ENCODE data around the gene COL5A1.
"Not testable (repeated sequence)": the region's sequence is repeated elsewhere in the genome, so short reads cannot be mapped to it uniquely, and the experiment has no call there.

COL5A1 gene

DNA sequence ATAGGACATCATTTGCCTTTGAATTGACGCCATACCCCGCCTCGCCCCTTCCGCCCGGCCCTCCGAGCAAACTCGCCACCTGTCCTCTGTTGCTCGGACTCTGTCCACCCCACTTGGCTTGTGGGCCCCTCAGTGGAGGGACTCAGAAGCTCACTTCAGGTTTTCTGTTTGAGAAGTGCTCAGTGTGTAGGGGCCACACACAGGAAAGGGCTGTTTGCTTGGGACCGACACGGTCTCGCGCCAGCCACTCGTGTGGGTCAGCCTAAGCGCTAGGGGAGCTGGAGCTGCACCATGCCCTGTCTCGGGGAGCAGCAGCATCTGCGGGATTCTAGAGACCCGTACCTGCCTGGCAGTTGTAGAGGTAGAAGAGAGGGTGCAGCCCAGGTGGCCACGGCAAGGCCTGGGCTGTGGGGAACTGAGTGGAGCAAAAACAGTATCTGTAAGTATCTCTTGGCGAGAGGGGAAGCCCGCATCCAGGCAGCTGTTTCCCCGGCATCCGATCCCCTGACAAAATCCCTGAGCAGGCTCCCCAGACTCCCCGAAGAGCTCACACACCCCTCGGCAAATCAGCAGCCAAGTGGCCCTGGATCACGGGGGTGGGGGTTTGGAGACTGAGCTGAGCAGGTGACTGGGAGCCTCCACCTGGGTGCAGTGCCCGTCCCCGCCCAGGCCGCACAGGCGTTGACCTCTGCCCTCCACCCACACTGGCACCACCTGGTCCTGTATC lies 52.2 kb downstream of the COL5A1 start:
- DNase-seq: no peak

GRCh38 chr9:134694368-134694665 lies 52.7 kb downstream of the COL5A1 start:
- no peak for DNase-seq

- DNase-seq: no peak
These were observed 53.1 kb downstream of the COL5A1 start for GRCh38 chr9:134694714-134695113.

DNA sequence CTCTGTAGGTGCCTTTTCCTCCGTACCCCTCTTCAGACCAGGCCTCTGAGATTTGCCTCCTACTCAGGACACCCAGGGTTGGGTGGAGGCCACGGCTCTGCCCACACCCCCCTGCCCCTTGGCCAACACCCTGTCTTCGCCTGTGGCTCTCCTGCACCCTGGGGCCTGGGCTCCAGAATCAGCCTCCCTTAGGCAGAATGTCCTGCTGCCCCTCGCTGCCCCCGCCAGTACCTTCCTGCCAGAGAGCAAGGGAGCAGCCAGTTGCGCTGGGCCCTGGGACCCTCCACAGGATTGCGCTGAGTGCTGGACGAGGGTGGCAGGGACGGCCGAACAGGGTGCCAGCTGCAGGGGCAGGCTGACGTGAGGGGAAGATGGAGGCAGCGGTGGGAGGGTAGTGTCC lies 53.5 kb downstream of the COL5A1 start:
- DNase-seq: no peak

DNA sequence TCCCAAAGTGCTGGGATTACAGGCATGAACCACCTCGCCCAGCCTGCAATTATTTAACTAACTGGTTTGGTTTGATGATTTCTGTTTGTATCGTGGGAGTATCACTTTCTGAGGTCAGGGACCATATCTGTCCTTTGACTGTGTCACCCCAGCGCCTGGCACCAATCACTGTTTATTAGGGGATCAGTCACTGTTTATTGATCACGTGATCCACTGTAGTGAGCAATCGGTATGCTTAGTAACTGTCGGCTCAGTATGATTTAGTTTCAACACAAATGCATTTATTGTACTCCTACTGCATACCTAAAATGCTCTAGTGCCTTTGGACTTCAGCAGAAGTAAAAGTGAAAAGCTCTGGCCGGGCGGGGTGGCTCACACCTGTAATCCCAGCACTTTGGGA lies 54.8 kb downstream of the COL5A1 start:
- DNase-seq: no peak

- no peak for DNase-seq
These were observed 56.5 kb downstream of the COL5A1 start for GRCh38 chr9:134698111-134698510.

DNA sequence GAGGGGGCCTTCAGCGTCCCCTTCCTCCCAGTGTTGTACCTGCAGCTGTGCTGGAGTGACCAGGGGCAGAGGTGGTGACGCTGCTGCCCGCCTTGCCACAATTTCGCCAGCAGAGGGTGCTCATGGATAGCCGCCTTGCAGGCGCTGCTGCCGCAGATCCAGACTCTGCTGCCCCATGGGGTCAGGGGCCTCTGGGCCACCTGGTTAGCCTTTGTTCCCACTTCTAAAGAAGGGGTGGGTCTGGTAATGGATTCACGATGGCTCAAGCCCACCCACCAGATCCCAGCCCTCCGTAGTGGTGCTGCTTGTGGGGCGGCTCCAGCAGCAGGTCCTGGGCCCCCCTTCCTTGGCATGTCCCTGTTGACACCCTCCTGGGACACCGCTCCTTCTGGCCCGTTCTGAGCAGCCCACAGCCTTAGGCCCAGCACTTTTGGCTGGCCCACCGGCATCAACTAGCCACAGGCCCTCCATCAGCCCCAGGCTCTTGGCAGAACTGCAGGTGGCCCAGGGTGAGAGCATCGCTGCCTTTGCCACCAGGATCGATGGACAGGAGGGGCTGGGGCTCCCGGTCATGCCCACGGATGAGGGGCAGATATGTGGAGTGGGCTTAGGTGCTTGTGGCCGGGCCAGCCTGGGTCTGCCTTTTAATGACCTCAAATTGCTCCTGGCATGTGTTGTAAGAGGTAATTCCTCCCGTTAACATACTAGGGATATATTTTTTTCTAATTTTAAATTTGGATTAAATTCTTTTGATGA lies 57.2 kb downstream of the COL5A1 start:
- DNase-seq: peak in 1 of 2 experiments; percentile 61

GRCh38 chr9:134699343-134699740 lies 57.7 kb downstream of the COL5A1 start:
- DNase-seq: no peak

DNA sequence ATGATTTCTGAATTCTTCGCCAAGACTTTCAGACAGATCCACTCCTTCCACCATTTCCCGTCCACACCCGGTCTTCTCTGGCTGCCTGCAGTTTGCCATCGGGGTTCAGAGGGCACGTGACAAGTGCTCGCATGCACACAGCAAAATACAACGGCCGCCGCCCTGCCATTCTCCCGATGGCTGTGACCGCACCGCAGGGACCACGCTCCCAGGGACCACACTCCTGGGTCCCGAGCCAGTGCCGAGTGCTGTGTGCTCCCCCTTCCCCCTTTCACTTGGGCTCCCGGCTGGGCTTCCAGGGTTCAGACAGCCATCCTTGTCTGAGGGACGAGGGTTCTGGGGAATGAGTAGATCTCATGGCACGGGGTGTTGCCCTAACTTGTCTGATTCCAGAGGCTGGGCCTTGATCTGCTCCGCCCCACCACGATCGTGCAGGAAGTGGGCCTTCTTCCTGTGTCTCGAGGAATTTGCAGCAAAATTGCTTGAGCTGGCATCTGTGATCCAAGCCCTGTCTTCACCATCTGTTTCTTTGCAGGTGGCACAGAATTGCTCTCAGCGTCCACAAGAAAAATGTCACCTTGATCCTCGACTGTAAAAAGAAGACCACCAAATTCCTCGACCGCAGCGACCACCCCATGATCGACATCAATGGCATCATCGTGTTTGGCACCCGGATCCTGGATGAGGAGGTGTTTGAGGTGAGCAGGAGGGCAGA lies 59.2 kb downstream of the COL5A1 start:
- DNase-seq: no peak

- no peak for DNase-seq
These were observed 60.1 kb downstream of the COL5A1 start for GRCh38 chr9:134701581-134702259.

DNA sequence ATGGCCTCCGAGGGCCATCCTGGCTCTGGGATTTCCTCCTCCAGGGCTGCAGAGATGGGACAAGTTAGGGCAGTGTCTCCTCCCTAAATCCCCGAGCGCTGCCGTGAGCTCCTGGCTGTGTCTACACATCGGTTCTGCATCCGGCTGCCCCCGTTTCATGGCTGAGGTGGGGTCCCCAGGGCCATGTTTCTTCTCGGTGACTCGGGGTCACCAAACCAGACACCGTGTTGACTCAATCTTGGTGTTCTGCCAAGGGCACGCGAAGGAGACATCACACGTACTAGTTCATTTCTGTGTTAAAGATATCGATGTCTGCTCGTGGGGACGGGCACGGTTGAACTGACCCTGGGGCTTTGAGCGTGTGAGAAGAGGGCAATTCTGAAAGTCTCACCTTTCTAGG lies 60.7 kb downstream of the COL5A1 start:
- no peak for DNase-seq

DNA sequence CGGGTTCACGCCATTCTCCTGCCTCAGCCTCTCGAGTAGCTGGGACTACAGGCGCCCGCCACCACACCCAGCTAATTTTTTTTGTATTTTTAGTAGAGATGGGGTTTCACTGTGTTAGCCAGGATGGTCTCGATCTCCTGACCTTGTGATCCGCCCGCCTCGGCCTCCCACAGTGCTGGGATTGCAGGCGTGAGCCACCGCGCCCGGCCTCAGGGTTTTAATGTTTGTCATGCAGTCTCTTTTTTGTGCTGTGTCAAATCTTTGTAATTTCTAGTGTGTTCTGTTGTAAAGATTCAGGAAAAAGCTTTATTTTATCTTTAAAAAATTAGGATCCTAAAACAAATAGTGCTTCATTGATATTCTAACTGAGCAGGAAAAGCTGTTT lies 62.1 kb downstream of the COL5A1 start:
- DNase-seq: not testable (repeated sequence)

DNA sequence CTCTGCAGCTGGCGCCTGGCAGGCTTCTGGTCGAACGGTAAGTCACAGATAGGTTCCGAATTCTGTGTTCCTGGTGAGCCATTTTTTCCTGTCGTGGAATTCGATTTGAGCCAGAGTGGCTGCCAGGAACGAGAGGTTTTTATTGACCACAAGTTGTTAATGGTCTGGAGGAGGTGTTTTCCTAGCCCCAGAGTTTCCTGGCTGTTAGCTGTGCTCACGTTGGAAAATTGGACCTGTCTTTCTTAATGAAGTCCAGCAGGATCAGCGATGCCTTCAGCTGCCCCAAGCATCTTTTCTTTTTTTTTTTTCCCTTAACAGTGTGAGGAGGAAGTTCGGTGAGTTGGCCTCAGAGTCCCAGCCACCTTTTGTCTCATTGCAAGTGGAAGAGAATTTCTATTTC lies 62.9 kb downstream of the COL5A1 start:
- no peak for DNase-seq

GRCh38 chr9:134705786-134706185 lies 64.2 kb downstream of the COL5A1 start:
- DNase-seq: no peak

GRCh38 chr9:134706522-134706921 lies 64.9 kb downstream of the COL5A1 start:
- DNase-seq: no peak

DNA sequence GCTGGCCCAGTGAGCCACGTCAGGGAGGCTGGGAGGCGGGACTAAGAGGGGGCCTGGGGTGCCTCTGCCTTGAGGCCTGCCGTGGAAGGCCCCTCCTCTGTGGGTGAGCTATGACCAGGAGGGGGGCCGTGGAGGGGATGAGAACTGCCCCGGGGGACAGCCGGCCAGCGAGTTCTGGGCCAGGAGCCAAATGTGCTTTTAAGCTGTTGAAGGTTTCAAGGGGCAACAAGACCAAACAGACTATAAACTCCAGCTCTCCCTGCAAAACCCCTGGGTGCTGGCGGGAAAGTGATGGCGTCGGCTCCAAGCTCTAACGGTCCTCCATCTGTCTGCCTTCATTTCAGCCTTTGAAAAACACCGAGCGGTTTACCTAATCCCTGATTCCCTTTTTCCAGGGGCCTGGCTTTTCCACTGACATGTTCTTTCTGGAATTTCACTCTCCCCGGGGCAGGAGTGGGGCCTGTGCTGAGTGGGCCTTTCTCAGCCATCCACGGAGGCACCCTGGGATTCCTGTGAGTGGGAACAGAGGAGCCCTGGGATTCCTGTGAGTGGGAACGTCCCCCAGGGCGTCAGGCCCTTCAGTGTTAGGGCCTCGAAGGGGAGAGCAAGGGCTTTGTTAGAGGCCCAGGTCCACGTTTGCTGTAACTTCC lies 65.6 kb downstream of the COL5A1 start:
- DNase-seq: no peak

DNA sequence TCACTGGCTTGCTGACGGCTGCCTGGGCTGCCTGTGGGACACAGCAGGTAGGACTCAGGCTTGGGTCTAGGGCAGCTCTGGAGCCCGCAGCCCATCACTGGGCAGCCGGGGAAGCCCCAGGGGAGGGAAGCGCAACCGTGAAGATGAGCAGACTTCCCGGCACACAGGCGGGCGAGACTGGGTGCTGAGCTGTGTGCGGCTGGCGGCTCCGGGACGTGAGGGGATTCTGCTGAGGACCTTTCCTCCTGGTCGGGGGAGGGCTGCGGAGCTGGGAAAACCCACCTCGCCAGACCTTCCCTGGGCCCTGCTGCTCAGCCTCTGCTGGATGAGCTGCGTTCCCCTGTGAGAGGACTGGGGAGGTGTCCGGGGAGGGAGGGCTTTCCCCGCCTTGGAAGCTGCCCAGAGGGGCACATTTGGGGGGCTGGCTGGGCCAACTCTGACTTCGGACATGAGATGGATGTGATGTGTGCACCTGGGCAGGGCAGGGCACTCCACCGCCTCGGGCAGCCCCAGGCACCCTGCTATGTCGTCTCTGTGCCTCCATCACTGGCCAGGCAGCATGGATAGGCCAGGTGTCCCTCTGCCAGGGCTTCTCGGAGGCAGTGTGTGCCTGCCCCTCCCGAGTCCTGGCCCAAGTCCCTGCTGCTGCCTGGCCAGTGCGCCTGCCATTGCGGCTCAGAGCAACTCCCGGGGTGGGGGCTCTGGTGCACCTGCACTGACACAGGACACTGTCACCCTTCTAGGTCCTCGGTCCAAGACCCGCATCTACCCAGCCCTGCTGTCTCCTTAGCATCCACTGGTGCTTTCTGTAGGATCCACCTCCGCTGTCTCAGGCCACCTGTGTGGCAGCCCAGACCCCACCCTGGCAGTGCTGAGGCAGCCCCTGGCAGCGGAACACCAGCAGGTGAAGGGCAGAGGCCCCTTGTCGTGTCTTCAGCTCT lies 66.4 kb downstream of the COL5A1 start:
- DNase-seq: no peak

- no peak for DNase-seq
These were observed 67.1 kb downstream of the COL5A1 start for GRCh38 chr9:134708672-134709038.

DNA sequence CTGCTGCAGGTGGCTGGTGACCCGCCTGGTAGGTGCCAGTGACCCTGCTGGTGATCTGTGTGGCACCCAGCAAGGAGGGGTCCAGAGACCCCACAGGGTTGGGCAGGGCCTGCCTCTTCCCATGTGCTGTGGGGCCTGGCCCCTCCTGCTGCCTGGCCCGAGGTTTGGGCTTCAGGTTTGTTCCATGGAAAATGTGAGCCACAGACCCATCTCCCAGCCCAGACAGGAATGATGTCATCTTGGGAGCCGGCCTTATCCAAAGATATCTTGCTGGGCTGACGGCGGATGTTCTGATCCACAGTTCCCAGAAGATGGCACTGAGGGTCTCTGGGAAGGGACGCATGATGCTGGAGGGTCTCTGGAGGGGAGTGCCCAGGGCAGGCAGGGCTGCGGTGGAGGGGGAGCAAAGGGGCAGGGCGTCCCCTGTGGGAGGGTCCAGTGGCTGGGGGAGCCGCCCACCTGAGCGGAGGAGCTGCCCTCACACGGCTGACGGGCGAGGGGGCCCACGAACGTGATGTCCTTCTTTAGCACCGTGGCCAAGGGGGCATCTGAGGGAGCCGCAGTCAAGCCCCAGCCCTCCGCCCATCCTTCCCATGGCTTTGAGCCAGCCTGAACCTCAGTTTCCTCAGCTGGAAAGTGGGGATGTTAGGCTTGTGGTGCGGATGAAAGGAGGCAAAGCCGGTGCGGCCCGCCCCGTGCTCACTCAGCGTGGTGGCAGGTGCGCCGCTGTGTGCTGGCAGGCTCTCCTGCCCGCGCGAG lies 68.1 kb downstream of the COL5A1 start:
- DNase-seq: no peak

DNA sequence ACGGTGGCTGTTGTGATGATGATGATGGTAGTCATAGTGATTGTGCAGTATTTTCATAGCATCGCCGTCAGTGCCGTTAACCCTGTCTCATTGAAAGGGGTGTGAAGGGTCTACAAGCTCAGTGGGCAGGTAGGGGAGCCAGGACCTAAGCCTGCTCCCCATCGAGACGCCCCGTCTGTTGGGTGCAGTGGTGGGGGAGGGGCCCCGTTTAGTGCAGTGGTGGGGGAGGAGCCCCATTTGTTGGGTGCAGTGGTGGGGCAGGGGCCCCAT lies 68.6 kb downstream of the COL5A1 start:
- no peak for DNase-seq

- DNase-seq: no peak
These were observed 69.3 kb downstream of the COL5A1 start for GRCh38 chr9:134710901-134711300.
